ENCODE data around the gene C2CD4C. TPM values are rescaled to one million over a fixed set of nuclear protein-coding genes. Genes with fewer than 3 reads are reported as not detected.

The C2CD4C gene
- total and polyA plus RNA-seq, 2 experiments from 2014 or later, result 2.1 to 12.5 TPM

Small RNA genes within 50 kb of the gene (small RNA-seq; reads per million reads assigned to genes)
- gene RNA5SP462 (ENCODE audit: low replicate concordance), result 0.22 reads per million

Other genes with a start within 250 kb of the C2CD4C start
- 75.8 and 82.6 TPM in 2 replicates for gene PLPP2, start 117.7 kb downstream of the C2CD4C start, total RNA-seq (2014; rRNA removed; shearing (Covaris generic))
- 52.9 and 58.3 TPM in 2 replicates for gene PLPP2, start 117.7 kb downstream of the C2CD4C start, polyA plus RNA-seq (2016; fragmentation: Nextera tagmentation; extraction: Ambion mirVana)
- gene MIER2, start 64.4 kb downstream of the C2CD4C start, total RNA-seq (2014; rRNA removed; shearing (Covaris generic)), result 37.9 and 41.3 TPM in 2 replicates
- 30.2 and 34.0 TPM in 2 replicates for gene MIER2, start 64.4 kb downstream of the C2CD4C start, polyA plus RNA-seq (2016; fragmentation: Nextera tagmentation; extraction: Ambion mirVana)
- 2.9 and 4.6 TPM in 2 replicates for gene SHC2, start 51.9 kb upstream of the C2CD4C start, total RNA-seq (2014; rRNA removed; shearing (Covaris generic))
- gene SHC2, start 51.9 kb upstream of the C2CD4C start, polyA plus RNA-seq (2016; fragmentation: Nextera tagmentation; extraction: Ambion mirVana), result 2.2 and 2.6 TPM in 2 replicates
- 1.0 and 2.5 TPM in 2 replicates for gene MADCAM1, start 87.3 kb upstream of the C2CD4C start, total RNA-seq (2014; rRNA removed; shearing (Covaris generic))
- gene MADCAM1, start 87.3 kb upstream of the C2CD4C start, polyA plus RNA-seq (2016; fragmentation: Nextera tagmentation; extraction: Ambion mirVana), result 2.1 and 3.3 TPM in 2 replicates
- 29.0 and 38.4 TPM in 2 replicates for gene TPGS1, start 98.3 kb upstream of the C2CD4C start, total RNA-seq (2014; rRNA removed; shearing (Covaris generic))
- 11.9 and 14.9 TPM in 2 replicates for gene TPGS1, start 98.3 kb upstream of the C2CD4C start, polyA plus RNA-seq (2016; fragmentation: Nextera tagmentation; extraction: Ambion mirVana)
- 146 and 148 TPM in 2 replicates for gene CDC34, start 122.6 kb upstream of the C2CD4C start, total RNA-seq (2014; rRNA removed; shearing (Covaris generic))
- 114 and 118 TPM in 2 replicates for gene CDC34, start 122.6 kb upstream of the C2CD4C start, polyA plus RNA-seq (2016; fragmentation: Nextera tagmentation; extraction: Ambion mirVana)
- not detected in 2 replicates for gene GZMM, start 134.9 kb upstream of the C2CD4C start, total RNA-seq (2014; rRNA removed; shearing (Covaris generic))
- gene GZMM, start 134.9 kb upstream of the C2CD4C start, polyA plus RNA-seq (2016; fragmentation: Nextera tagmentation; extraction: Ambion mirVana), result 0.29 TPM in 1 of 2 replicates, not detected in the other
- 891 and 973 TPM in 2 replicates for gene BSG, start 163.4 kb upstream of the C2CD4C start, total RNA-seq (2014; rRNA removed; shearing (Covaris generic))
- 957 and 960 TPM in 2 replicates for gene BSG, start 163.4 kb upstream of the C2CD4C start, polyA plus RNA-seq (2016; fragmentation: Nextera tagmentation; extraction: Ambion mirVana)
- 2.9 and 3.7 TPM in 2 replicates for gene HCN2, start 180.7 kb upstream of the C2CD4C start, total RNA-seq (2014; rRNA removed; shearing (Covaris generic))
- gene HCN2, start 180.7 kb upstream of the C2CD4C start, polyA plus RNA-seq (2016; fragmentation: Nextera tagmentation; extraction: Ambion mirVana), result 0.06 and 0.14 TPM in 2 replicates
- gene POLRMT, start 224.4 kb upstream of the C2CD4C start, total RNA-seq (2014; rRNA removed; shearing (Covaris generic)), result 120 and 148 TPM in 2 replicates
- gene POLRMT, start 224.4 kb upstream of the C2CD4C start, polyA plus RNA-seq (2016; fragmentation: Nextera tagmentation; extraction: Ambion mirVana), result 98.0 and 125 TPM in 2 replicates
- 0.31 and 2.8 TPM in 2 replicates for gene FGF22, start 230.7 kb upstream of the C2CD4C start, total RNA-seq (2014; rRNA removed; shearing (Covaris generic))
- gene FGF22, start 230.7 kb upstream of the C2CD4C start, polyA plus RNA-seq (2016; fragmentation: Nextera tagmentation; extraction: Ambion mirVana), result 1.0 and 1.1 TPM in 2 replicates